Esophagus muscularis mucosa (tissue), 3 donors: Measurements from ENCODE around the gene ZMIZ1.

Source experiments
- CTCF ChIP-seq, 3 experiments: fragments of 200-600 bp in 2 of 3; fragments of 450-650 bp in 1 of 3; sonication (generic) in 2 of 3; IDR thresholded peaks; one replicate each; pipeline ENCODE4 v1.5.1; 2017 to 2019; ENCODE audit warnings: antibody characterized with exemption in 3 of 3, mild to moderate bottlenecking in 2 of 3, moderate library complexity in 1 of 3
- POLR2AphosphoS5 ChIP-seq, 2 donors: sonication (generic); formaldehyde crosslinking; IDR thresholded peaks; one replicate each; pipeline ENCODE4 v1.6.1; 2017; ENCODE audit warnings: antibody characterized with exemption in 2 of 2

- TF ChIP-seq CTCF (IDR thresholded peaks at IDR 0.05) (no peak), POLR2AphosphoS5 (IDR thresholded peaks at IDR 0.05) (no peak)
These were observed 209.0 kb downstream of the ZMIZ1 start for GRCh38 chr10:79277579-79278269.
